ENCODE results near the gene BMAL1. TPM values are rescaled to one million over a fixed set of nuclear protein-coding genes. Genes with fewer than 3 reads are reported as not detected.

The BMAL1 gene
- total RNA-seq (10 to 100 TPM; 71.3 to 73.3 TPM), total RNA-seq (8.7 to 135 (median 80.6) reads per million in 172 experiments)
- polyA plus RNA-seq (2013, experiment 1 of 2) = 33.6 TPM
- 42.9 TPM for polyA plus RNA-seq (2013, experiment 2 of 2)

GRCh38 chr11:13277768-13278608 lies at the start of gene BMAL1:
TSS of gene BMAL1 (plus strand) at chr11:13277790. CDS start at chr11:13354309, 76,519 bp downstream.
- ChIA-PET POLR2A (interaction anchor here (0.8 to 2.1 kb wide), 5 partner anchors 10 to 185 kb away, joined by 3 to 8 read pairs (median 7); partner anchors contain the start of gene BTBD10), CTCF (interaction anchor here (1.9 kb wide), 1 partner anchor 57 kb away, joined by 4 read pairs; no protein-coding TSS in a partner anchor)
- Histone ChIP-seq H3K9me3 (ENCODE audit: control insufficient read depth in 1 of 2, insufficient read depth in 1 of 2, low read length in 2 of 2) (no peaks in the 10 kb centered on the region), H3K27ac (ENCODE audit: low read depth in 1 of 2, low read length in 2 of 2) (peak within 1 kb of the TSS; percentile 69 to 79), H3K4me3 (ENCODE audit: low read length) (peak within 1 kb of the TSS; percentile 98), H3K27me3 (ENCODE audit: control insufficient read depth in 1 of 2, insufficient read depth in 2 of 2, low read length in 2 of 2) (no peaks in the 10 kb centered on the region), H3K36me3 (ENCODE audit: insufficient read depth, low read length) (no peaks in the 10 kb centered on the region), H3K4me1 (ENCODE audit: insufficient read depth, low read length) (peaks cover 43% of the 10 kb centered on the region)
- peak within 1 kb of the TSS; percentile 85 for H3K27ac Mint-ChIP-seq
- H3K27me3 Mint-ChIP-seq = no peaks in the 10 kb centered on the region
- H3K9me3 Mint-ChIP-seq = no peaks in the 10 kb centered on the region
- peaks cover 58% of the 10 kb centered on the region for H3K4me1 Mint-ChIP-seq (ENCODE audit: low read depth)
- peak within 1 kb of the TSS; percentile 97 for H3K4me3 Mint-ChIP-seq
- peak in 13 of 14 experiments; percentile 26 to 67 (median 40) for DNase-seq
- H3K36me3 Mint-ChIP-seq (ENCODE audit: low read depth) = peaks cover 23% of the 10 kb centered on the region
- no peak for TF ChIP-seq CTCF (IDR thresholded peaks at IDR 0.05)
- ATAC-seq (ENCODE audit: poor library complexity) = peak; percentile 21
- intact Hi-C loops (cut with DNase I, micrococcal nuclease) = loop anchor here (1.0 to 5.0 kb wide), 4 partner anchors 57 to 389 kb away; partner anchors contain the start of genes BTBD10 (in 2 of the 2) and FAR1 (in 1 of the 2)

DNA sequence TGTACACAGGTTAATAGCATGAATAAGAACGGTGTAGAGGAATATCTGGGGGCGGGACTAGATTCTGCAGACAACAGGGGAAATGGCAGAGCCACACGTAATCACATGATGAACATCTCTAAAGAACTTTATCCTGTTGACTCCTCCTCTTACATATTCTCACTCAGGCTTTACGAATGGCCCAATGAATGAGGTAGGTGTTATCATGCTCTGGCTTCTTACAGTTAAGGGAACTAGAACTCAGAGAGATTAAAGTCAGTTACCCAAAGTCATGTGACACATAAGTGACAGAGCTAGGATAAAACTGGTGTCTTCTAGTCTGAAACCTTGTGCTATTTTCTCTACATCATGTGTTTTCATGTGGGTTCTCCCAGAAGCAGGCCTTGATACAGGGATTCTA lies 49.0 kb upstream of the BMAL1 start:
- CTCF ChIA-PET = no interaction called here
- H3K27ac Mint-ChIP-seq = no peak overlapping the region
- H3K36me3 Mint-ChIP-seq (ENCODE audit: low read depth) = no peaks in the 10 kb centered on the region

DNA sequence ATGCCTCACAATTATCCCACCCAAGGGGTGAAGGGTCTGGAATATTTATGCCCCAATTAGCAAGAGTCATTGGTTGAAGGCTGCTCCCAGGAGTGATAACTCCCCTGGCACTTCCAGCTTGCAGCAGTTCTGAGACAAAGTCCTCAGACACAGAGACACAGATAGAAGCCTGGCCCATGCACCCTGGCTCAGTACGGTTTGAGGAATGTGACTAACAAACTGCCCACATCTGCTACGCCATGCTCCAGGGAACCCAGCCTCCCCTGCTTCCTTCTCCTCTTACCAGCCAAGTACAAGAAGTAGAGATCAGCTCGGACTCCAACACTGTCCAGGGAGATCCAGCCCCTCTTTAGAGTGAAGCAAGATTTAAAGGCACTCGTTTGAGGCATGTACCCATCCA lies 48.5 kb upstream of the BMAL1 start:
- H3K27ac ChIP-seq (ENCODE audit: low read depth in 1 of 2, low read length in 2 of 2) = no peak overlapping the region
- POLR2A ChIA-PET = no interaction called here

More for the DNA sequence above, 49.0 kb upstream of the BMAL1 start:
- Mint-ChIP-seq H3K27me3 (no peaks in the 10 kb centered on the region), H3K4me3 (no peak overlapping the region), H3K9me3 (no peaks in the 10 kb centered on the region), H3K4me1 (ENCODE audit: low read depth) (no peaks in the 10 kb centered on the region)
- no peak for TF ChIP-seq CTCF (IDR thresholded peaks at IDR 0.05)
- Histone ChIP-seq H3K4me1 (ENCODE audit: insufficient read depth, low read length) (no peaks in the 10 kb centered on the region), H3K4me3 (ENCODE audit: low read length) (no peak overlapping the region), H3K9me3 (ENCODE audit: control insufficient read depth in 1 of 2, insufficient read depth in 1 of 2, low read length in 2 of 2) (no peaks in the 10 kb centered on the region), H3K27ac (ENCODE audit: low read depth in 1 of 2, low read length in 2 of 2) (no peak overlapping the region), H3K27me3 (ENCODE audit: control insufficient read depth in 1 of 2, insufficient read depth in 2 of 2, low read length in 2 of 2) (peaks cover 0 to 5% of the 10 kb centered on the region in 2 experiments), H3K36me3 (ENCODE audit: insufficient read depth, low read length) (no peaks in the 10 kb centered on the region)
- peak; percentile 80 for ATAC-seq (ENCODE audit: poor library complexity)
- POLR2A ChIA-PET = no interaction called here
- no peak for DNase-seq
- intact Hi-C loops (cut with DNase I, micrococcal nuclease) = no loop called here

More for the DNA sequence above, 48.5 kb upstream of the BMAL1 start:
- no peak for TF ChIP-seq CTCF (IDR thresholded peaks at IDR 0.05)
- no peaks in the 10 kb centered on the region for H3K9me3 ChIP-seq (ENCODE audit: control insufficient read depth in 1 of 2, insufficient read depth in 1 of 2, low read length in 2 of 2)
- intact Hi-C loops (cut with DNase I, micrococcal nuclease) = no loop called here
- no peaks in the 10 kb centered on the region for H3K36me3 ChIP-seq (ENCODE audit: insufficient read depth, low read length)
- no peaks in the 10 kb centered on the region for H3K27me3 Mint-ChIP-seq
- H3K4me3 ChIP-seq (ENCODE audit: low read length) = no peak overlapping the region
- CTCF ChIA-PET = no interaction called here
- H3K4me1 ChIP-seq (ENCODE audit: insufficient read depth, low read length) = no peaks in the 10 kb centered on the region
- no peak for ATAC-seq (ENCODE audit: poor library complexity)
- no peak overlapping the region for H3K4me3 Mint-ChIP-seq
- H3K36me3 Mint-ChIP-seq (ENCODE audit: low read depth) = no peaks in the 10 kb centered on the region
- peaks cover 0 to 5% of the 10 kb centered on the region in 2 experiments for H3K27me3 ChIP-seq (ENCODE audit: control insufficient read depth in 1 of 2, insufficient read depth in 2 of 2, low read length in 2 of 2)
- H3K4me1 Mint-ChIP-seq (ENCODE audit: low read depth) = no peaks in the 10 kb centered on the region
- no peak overlapping the region for H3K27ac Mint-ChIP-seq
- no peaks in the 10 kb centered on the region for H3K9me3 Mint-ChIP-seq
- DNase-seq = no peak

Data from CD4-positive, alpha-beta T cell (primary cell).